H9 (cell line): Measurements from ENCODE around the gene PM20D1. TPM values are rescaled to one million over a fixed set of nuclear protein-coding genes. Genes with fewer than 3 reads are reported as not detected.

ENCODE experiments used
- DNase-seq: peaks from one replicate; pipeline ENCODE4 v3.0.0-alpha.2; 2017
- H2AFZ ChIP-seq: one replicate; pipeline ENCODE4 v1.6.1; 2013; ENCODE audit warnings: mild to moderate bottlenecking, low read length, control low read depth, moderate library complexity
- H2AK5ac ChIP-seq: 2 replicates; pipeline ENCODE4 v1.6.1; 2013; ENCODE audit warnings: low read length, control low read depth, mixed read lengths; ENCODE audit not compliant: insufficient read length
- H2BK120ac ChIP-seq: one replicate; pipeline ENCODE4 v1.6.1; 2013; ENCODE audit warnings: low read depth, mild to moderate bottlenecking, low read length, control low read depth, inconsistent platforms; ENCODE audit not compliant: poor library complexity, severe bottlenecking
- H2BK12ac ChIP-seq: 2 replicates; pipeline ENCODE4 v1.6.1; 2013; ENCODE audit warnings: low read length, control low read depth, mixed read lengths, low read depth; ENCODE audit not compliant: insufficient read length
- H2BK15ac ChIP-seq: 2 replicates; pipeline ENCODE4 v1.6.1; 2013; ENCODE audit warnings: low read depth, low read length, control low read depth
- H2BK20ac ChIP-seq: one replicate; pipeline ENCODE4 v1.6.1; 2013; ENCODE audit warnings: low read depth, mild to moderate bottlenecking, low read length, control low read depth, inconsistent platforms; ENCODE audit not compliant: poor library complexity, severe bottlenecking
- H2BK5ac ChIP-seq: 2 replicates; pipeline ENCODE4 v1.6.1; 2013; ENCODE audit warnings: low read length, control low read depth, mixed read lengths; ENCODE audit not compliant: insufficient read length
- H3K14ac ChIP-seq: 2 replicates; pipeline ENCODE4 v1.6.1; 2013; ENCODE audit warnings: low read length, control low read depth; ENCODE audit not compliant: insufficient read depth
- H3K18ac ChIP-seq: 2 replicates; pipeline ENCODE4 v1.6.1; 2013; ENCODE audit warnings: low read depth, mild to moderate bottlenecking, mixed read lengths, low read length, control low read depth; ENCODE audit not compliant: insufficient read length
- H3K23ac ChIP-seq: 2 replicates; pipeline ENCODE4 v1.6.1; 2013; ENCODE audit warnings: low read length, control low read depth, mixed read lengths, low read depth; ENCODE audit not compliant: insufficient read length
- H3K23me2 ChIP-seq: 2 replicates; pipeline ENCODE4 v1.6.1; 2013; ENCODE audit warnings: low read depth, mild to moderate bottlenecking, mixed read lengths, low read length, control low read depth; ENCODE audit not compliant: insufficient read length, poor library complexity, severe bottlenecking
- H3K27ac ChIP-seq: 2 replicates; pipeline ENCODE4 v1.5.1; 2013; ENCODE audit warnings: low read length, control low read depth, mixed read lengths, low read depth; ENCODE audit not compliant: insufficient read length
- H3K27me3 ChIP-seq: 2 replicates; pipeline ENCODE4 v1.6.1; 2013; ENCODE audit warnings: low read length, control low read depth, inconsistent platforms; ENCODE audit not compliant: insufficient read depth
- H3K4ac ChIP-seq: 2 replicates; pipeline ENCODE4 v1.6.1; 2013; ENCODE audit warnings: low read depth, mild to moderate bottlenecking, control low read depth, inconsistent platforms, low read length, moderate library complexity
- H3K4me1 ChIP-seq: 2 replicates; pipeline ENCODE4 v1.6.1; 2013; ENCODE audit warnings: low read length, control low read depth, inconsistent platforms; ENCODE audit not compliant: insufficient read depth
- H3K4me2 ChIP-seq: 2 replicates; pipeline ENCODE4 v1.6.1; 2013; ENCODE audit warnings: low read length, control low read depth, mixed read lengths; ENCODE audit not compliant: insufficient read length, insufficient read depth
- H3K56ac ChIP-seq: 2 replicates; pipeline ENCODE4 v1.6.1; 2013; ENCODE audit warnings: low read depth, mild to moderate bottlenecking, mixed read lengths, low read length, control low read depth; ENCODE audit not compliant: insufficient read length
- H3K79me1 ChIP-seq: 2 replicates; pipeline ENCODE4 v1.6.1; 2013; ENCODE audit warnings: low read depth, mild to moderate bottlenecking, moderate library complexity, low read length, control low read depth, inconsistent platforms; ENCODE audit not compliant: insufficient read depth, poor library complexity, severe bottlenecking
- H3K79me2 ChIP-seq: 2 replicates; pipeline ENCODE4 v1.6.1; 2013; ENCODE audit warnings: low read length, control low read depth, inconsistent platforms; ENCODE audit not compliant: insufficient read depth
- H3K9ac ChIP-seq: 2 replicates; pipeline ENCODE4 v1.6.1; 2013; ENCODE audit warnings: low read length, control low read depth, mixed read lengths; ENCODE audit not compliant: insufficient read length; ENCODE audit errors: extremely low read depth
- H3K9me3 ChIP-seq: one replicate; pipeline ENCODE4 v1.6.1; 2013; ENCODE audit warnings: low read depth, low read length, inconsistent platforms; ENCODE audit not compliant: control insufficient read depth
- H3T11ph ChIP-seq: one replicate; pipeline ENCODE4 v1.6.1; 2013; ENCODE audit warnings: mild to moderate bottlenecking, low read length, control low read depth, inconsistent platforms
- H4K20me1 ChIP-seq: one replicate; pipeline ENCODE4 v1.6.1; 2013; ENCODE audit not compliant: control insufficient read depth, insufficient read length, insufficient read depth
- H4K5ac ChIP-seq: 2 replicates; pipeline ENCODE4 v1.6.1; 2013; ENCODE audit warnings: low read depth, mild to moderate bottlenecking, mixed read lengths, low read length, control low read depth; ENCODE audit not compliant: insufficient read length
- H4K8ac ChIP-seq: replicated peaks from 2 replicates; pipeline ENCODE4 v1.6.1; 2013; ENCODE audit warnings: low read length, control low read depth, mixed read lengths, low read depth; ENCODE audit not compliant: insufficient read length
- H4K91ac ChIP-seq: 2 replicates; pipeline ENCODE4 v1.6.1; 2013; ENCODE audit warnings: low read depth, mild to moderate bottlenecking, moderate library complexity, mixed read lengths, low read length, control low read depth; ENCODE audit not compliant: insufficient read length
- H3K27ac Mint-ChIP-seq, 3 experiments: 2 replicates in 2 of 3; 3 replicates in 1 of 3; pipeline ENCODE4 v1.8.0; 2020 to 2021; ENCODE audit warnings: mixed read lengths in 3 of 3, mild to moderate bottlenecking in 1 of 3, moderate library complexity in 1 of 3
- H3K27me3 Mint-ChIP-seq: 2 replicates; pipeline ENCODE4 v1.8.0; 2021; ENCODE audit warnings: low read depth, mild to moderate bottlenecking, moderate library complexity, mixed read lengths
- H3K36me3 Mint-ChIP-seq, 3 experiments: 2 replicates in 2 of 3; 3 replicates in 1 of 3; pipeline ENCODE4 v1.8.0; 2020 to 2021; ENCODE audit warnings: low read depth in 3 of 3, mixed read lengths in 3 of 3; ENCODE audit not compliant: insufficient read depth in 1 of 3
- H3K4me1 Mint-ChIP-seq, 2 experiments: 2 replicates each; pipeline ENCODE4 v1.8.0; 2020; ENCODE audit warnings: mixed read lengths in 2 of 2
- H3K4me3 Mint-ChIP-seq, 2 experiments: 2 replicates in 1 of 2; 3 replicates in 1 of 2; pipeline ENCODE4 v1.8.0; 2020 to 2021; ENCODE audit warnings: mild to moderate bottlenecking in 2 of 2, mixed read lengths in 2 of 2, moderate library complexity in 1 of 2
- H3K9me3 Mint-ChIP-seq, 2 experiments: 2 replicates in 1 of 2; 3 replicates in 1 of 2; pipeline ENCODE4 v1.8.0; 2020; ENCODE audit warnings: mild to moderate bottlenecking in 2 of 2, mixed read lengths in 2 of 2, moderate library complexity in 1 of 2
- CTCF ChIP-seq: fragments of 200-600 bp; sonication (generic); conservative IDR thresholded peaks from 3 replicates; pipeline ENCODE4 v1.8.0; 2021; ENCODE audit warnings: antibody characterized with exemption, mild to moderate bottlenecking
- WGBS: extraction: QIAGEN DNeasy Blood & Tissue Kit; methylation state at CpG from one replicate; pipeline ENCODE4 v1.1.7; 2013; ENCODE audit warnings: missing lambda C conversion rate, low lambda C conversion rate, mixed read lengths; ENCODE audit not compliant: insufficient read length; ENCODE audit errors: extremely low coverage; 5-methylcytosine and 5-hydroxymethylcytosine counted together
- total RNA-seq: library from RNA; stranded (reverse); gene quantifications from 2 replicates; pipeline ENCODE4 v1.2.1, GENCODE V29; 2021

PM20D1 gene
- total RNA-seq, 1 experiment from 2014 or later, result not detected

GRCh38 chr1:205783904-205784303, 66.0 kb downstream of the PM20D1 start:
- Histone ChIP-seq H3K23me2 (no peaks in the 10 kb centered on the region), H3K79me1 (no peaks in the 10 kb centered on the region), H3K9ac (no peak overlapping the region), H3T11ph (no peak overlapping the region), H2AFZ (no peak overlapping the region), H3K23ac (no peak overlapping the region), H2BK12ac (no peak overlapping the region), H3K27ac (no peak overlapping the region), H3K79me2 (no peaks in the 10 kb centered on the region), H2BK5ac (no peak overlapping the region), H2BK20ac (no peak overlapping the region), H2BK120ac (no peak overlapping the region), H4K20me1 (no peaks in the 10 kb centered on the region), H3K18ac (no peak overlapping the region), H2AK5ac (no peak overlapping the region), H4K8ac (no peak overlapping the region), H3K14ac (no peak overlapping the region), H4K91ac (no peak overlapping the region), H3K27me3 (no peaks in the 10 kb centered on the region), H3K4ac (no peak overlapping the region), H4K5ac (no peak overlapping the region), H3K9me3 (no peaks in the 10 kb centered on the region), H3K56ac (no peak overlapping the region), H3K4me1 (no peaks in the 10 kb centered on the region), H2BK15ac (no peak overlapping the region), H3K4me2 (no peak overlapping the region)
- DNase-seq, result no peak
- H3K9me3 Mint-ChIP-seq, result no peaks in the 10 kb centered on the region
- no peak overlapping the region for H3K27ac Mint-ChIP-seq
- no peak for TF ChIP-seq CTCF
- H3K36me3 Mint-ChIP-seq, result no peaks in the 10 kb centered on the region
- H3K4me3 Mint-ChIP-seq, result no peak overlapping the region
- no peaks in the 10 kb centered on the region for H3K4me1 Mint-ChIP-seq
- no CpG with 5 or more reads among the region's 4 CpGs for WGBS
- H3K27me3 Mint-ChIP-seq, result no peaks in the 10 kb centered on the region; the same call in 1 of the 2 replicates
